ENCODE data around the gene MDFI. TPM values are rescaled to one million over a fixed set of nuclear protein-coding genes. Genes with fewer than 3 reads are reported as not detected.

Gene MDFI
- total and polyA plus RNA-seq, 2 experiments from 2014 or later: 2.8 to 51.4 TPM

DNA sequence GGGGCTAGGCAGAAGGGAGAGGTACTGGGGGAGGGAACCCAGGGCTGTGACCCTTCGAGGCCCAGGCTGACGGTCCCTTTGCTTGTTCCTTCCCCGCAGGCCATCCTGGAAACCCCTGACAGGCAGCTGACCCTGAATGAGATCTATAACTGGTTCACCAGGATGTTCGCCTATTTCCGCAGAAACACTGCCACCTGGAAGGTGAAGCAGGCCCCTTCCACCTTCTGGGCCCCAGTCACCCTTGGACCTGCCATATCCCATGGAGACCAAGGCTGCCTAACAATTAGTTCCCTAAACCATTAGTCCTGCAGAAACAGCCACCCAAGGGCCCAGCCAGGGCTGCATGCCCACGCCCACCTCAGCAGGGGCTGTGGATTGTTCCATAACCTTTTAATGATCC lies 47.1 kb upstream of the MDFI start:
- peaks cover 24% of the 10 kb centered on the region for H3K36me3 Mint-ChIP-seq (ENCODE audit: low read depth)

GRCh38 chr6:41591859-41592502 lies 46.3 kb upstream of the MDFI start:
- peaks cover 41% of the 10 kb centered on the region for H3K4me1 Mint-ChIP-seq
- no peaks in the 10 kb centered on the region; the same call in 2 of the 3 replicates for H3K9me3 Mint-ChIP-seq
- no peak overlapping the region for H3K4me3 ChIP-seq
- H3K4me3 Mint-ChIP-seq: no peak overlapping the region
- DNase-seq (ENCODE audit: low spot score) (peak; percentile 81), ATAC-seq (peak; percentile 75)
- TF ChIP-seq, protein P1, sequence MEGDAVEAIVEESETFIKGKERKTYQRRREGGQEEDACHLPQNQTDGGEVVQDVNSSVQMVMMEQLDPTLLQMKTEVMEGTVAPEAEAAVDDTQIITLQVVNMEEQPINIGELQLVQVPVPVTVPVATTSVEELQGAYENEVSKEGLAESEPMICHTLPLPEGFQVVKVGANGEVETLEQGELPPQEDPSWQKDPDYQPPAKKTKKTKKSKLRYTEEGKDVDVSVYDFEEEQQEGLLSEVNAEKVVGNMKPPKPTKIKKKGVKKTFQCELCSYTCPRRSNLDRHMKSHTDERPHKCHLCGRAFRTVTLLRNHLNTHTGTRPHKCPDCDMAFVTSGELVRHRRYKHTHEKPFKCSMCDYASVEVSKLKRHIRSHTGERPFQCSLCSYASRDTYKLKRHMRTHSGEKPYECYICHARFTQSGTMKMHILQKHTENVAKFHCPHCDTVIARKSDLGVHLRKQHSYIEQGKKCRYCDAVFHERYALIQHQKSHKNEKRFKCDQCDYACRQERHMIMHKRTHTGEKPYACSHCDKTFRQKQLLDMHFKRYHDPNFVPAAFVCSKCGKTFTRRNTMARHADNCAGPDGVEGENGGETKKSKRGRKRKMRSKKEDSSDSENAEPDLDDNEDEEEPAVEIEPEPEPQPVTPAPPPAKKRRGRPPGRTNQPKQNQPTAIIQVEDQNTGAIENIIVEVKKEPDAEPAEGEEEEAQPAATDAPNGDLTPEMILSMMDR (conservative IDR thresholded peaks at IDR 0.05; ENCODE audit: low read depth in 2 of 2): peak; percentile 86 to 92
- TF ChIP-seq CREB1 (CRISPR knock-in tag; IDR thresholded peaks at IDR 0.05; ENCODE audit: low read depth): no peak
- H3F3A ChIP-seq (replicated peaks; ENCODE audit: low read depth): no peaks in the 10 kb centered on the region
- peaks cover 9% of the 10 kb centered on the region for H3K27me3 Mint-ChIP-seq (ENCODE audit: insufficient read depth, low read depth, poor library complexity)
- no peaks in the 10 kb centered on the region for H4K20me1 ChIP-seq (replicated peaks; ENCODE audit: insufficient read depth)
- no peaks in the 10 kb centered on the region for H3K36me3 ChIP-seq (ENCODE audit: insufficient read depth)
- no peak overlapping the region for H2AFZ ChIP-seq
- H3K36me3 Mint-ChIP-seq (ENCODE audit: low read depth): peaks cover 20% of the 10 kb centered on the region
- H3K27me3 ChIP-seq (ENCODE audit: insufficient read depth): peaks cover 4% of the 10 kb centered on the region; the same call in 1 of the 2 replicates
- H3K4me2 ChIP-seq: peak overlapping the region; percentile 60; the same call in 1 of the 2 replicates
- H3K9me2 ChIP-seq (ENCODE audit: insufficient read depth): no peaks in the 10 kb centered on the region
- no peaks in the 10 kb centered on the region for H3K79me2 ChIP-seq (replicated peaks; ENCODE audit: insufficient read depth)
- no peak overlapping the region for H3K27ac Mint-ChIP-seq
- H3K4me1 ChIP-seq (ENCODE audit: insufficient read depth): peaks cover 24% of the 10 kb centered on the region
- no peak overlapping the region for H3K27ac ChIP-seq (ENCODE audit: low read depth)

More for the DNA sequence above, 47.1 kb upstream of the MDFI start:
- no peak for TF ChIP-seq JUNB (IDR thresholded peaks at IDR 0.05; ENCODE audit: unreplicated experiment)
- TF ChIP-seq, protein P1 (conservative IDR thresholded peaks at IDR 0.05; ENCODE audit: low read depth in 2 of 2): peak in 1 of 2 experiments; percentile 45; a peak in 2 of 4 replicates
- no peak for TF ChIP-seq CREB1 (CRISPR knock-in tag; IDR thresholded peaks at IDR 0.05; ENCODE audit: low read depth)
- no peak for TF ChIP-seq EZH2 (IDR thresholded peaks at IDR 0.05; ENCODE audit: low read depth, unreplicated experiment)
- no peak for TF ChIP-seq ZNF331 (CRISPR knock-in tag; IDR thresholded peaks at IDR 0.05; ENCODE audit: low read depth)
- TF ChIP-seq, protein P2, sequence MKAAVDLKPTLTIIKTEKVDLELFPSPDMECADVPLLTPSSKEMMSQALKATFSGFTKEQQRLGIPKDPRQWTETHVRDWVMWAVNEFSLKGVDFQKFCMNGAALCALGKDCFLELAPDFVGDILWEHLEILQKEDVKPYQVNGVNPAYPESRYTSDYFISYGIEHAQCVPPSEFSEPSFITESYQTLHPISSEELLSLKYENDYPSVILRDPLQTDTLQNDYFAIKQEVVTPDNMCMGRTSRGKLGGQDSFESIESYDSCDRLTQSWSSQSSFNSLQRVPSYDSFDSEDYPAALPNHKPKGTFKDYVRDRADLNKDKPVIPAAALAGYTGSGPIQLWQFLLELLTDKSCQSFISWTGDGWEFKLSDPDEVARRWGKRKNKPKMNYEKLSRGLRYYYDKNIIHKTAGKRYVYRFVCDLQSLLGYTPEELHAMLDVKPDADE (IDR thresholded peaks at IDR 0.05): no peak
- TF ChIP-seq ZNF114 (CRISPR knock-in tag; IDR thresholded peaks at IDR 0.05): no peak
- TF ChIP-seq POLR2AphosphoS5 (IDR thresholded peaks at IDR 0.05; ENCODE audit: low read depth): no peak
- Mint-ChIP-seq H3K9me3 (no peaks in the 10 kb centered on the region; the same call in 2 of the 3 replicates), H3K4me3 (no peak overlapping the region; the same call in 2 of the 3 replicates), H3K27ac (no peak overlapping the region), H3K4me1 (peaks cover 41% of the 10 kb centered on the region), H3K27me3 (ENCODE audit: insufficient read depth, low read depth, poor library complexity) (peaks cover 11% of the 10 kb centered on the region)
- Histone ChIP-seq H4K20me1 (replicated peaks; ENCODE audit: insufficient read depth) (no peaks in the 10 kb centered on the region), H3F3A (replicated peaks; ENCODE audit: low read depth) (no peaks in the 10 kb centered on the region), H3K27ac (ENCODE audit: low read depth) (no peak overlapping the region), H2AFZ (no peak overlapping the region), H3K36me3 (ENCODE audit: insufficient read depth) (no peaks in the 10 kb centered on the region), H3K27me3 (ENCODE audit: insufficient read depth) (peaks cover 4% of the 10 kb centered on the region; the same call in 1 of the 2 replicates), H3K79me2 (replicated peaks; ENCODE audit: insufficient read depth) (no peaks in the 10 kb centered on the region), H3K4me1 (ENCODE audit: insufficient read depth) (peaks cover 18% of the 10 kb centered on the region), H3K4me3 (no peak overlapping the region), H3K4me2 (peak overlapping the region; percentile 60; the same call in 1 of the 2 replicates), H3K9me2 (ENCODE audit: insufficient read depth) (no peaks in the 10 kb centered on the region)
- ATAC-seq (no peak), DNase-seq (ENCODE audit: low spot score) (no peak)
